HAP-1 (cell line): ENCODE data around the gene DNAH9.
A peak's percentile ranks its signal among the peaks of the same experiment; 100 is the strongest.

ENCODE experiments used
- DNase-seq, 2 experiments: peaks; one replicate each; pipeline ENCODE4 v3.0.0-alpha.2; 2016 to 2020; ENCODE audit warnings: low spot score in 2 of 2
- H3K27me3 ChIP-seq: fragments of 250-450 bp; sonication (Bioruptor Pico); 2 replicates; pipeline ENCODE4 v1.5.1; 2020; ENCODE audit warnings: low read depth, mild to moderate bottlenecking, moderate library complexity
- H3K36me3 ChIP-seq: fragments of 250-450 bp; sonication (Bioruptor Pico); replicated peaks from 2 replicates; pipeline ENCODE4 v1.5.1; 2020; ENCODE audit warnings: mild to moderate bottlenecking
- H3K4me1 ChIP-seq: fragments of 250-450 bp; sonication (Bioruptor Pico); 2 replicates; pipeline ENCODE4 v1.5.1; 2020; ENCODE audit warnings: mild to moderate bottlenecking
- H3K4me3 ChIP-seq: fragments of 250-450 bp; sonication (Bioruptor Pico); 2 replicates; pipeline ENCODE4 v1.5.1; 2020; ENCODE audit warnings: mild to moderate bottlenecking, moderate library complexity
- H3K9me3 ChIP-seq: fragments of 250-450 bp; sonication (Bioruptor Pico); 2 replicates; pipeline ENCODE4 v1.5.1; 2020; ENCODE audit warnings: mild to moderate bottlenecking, moderate library complexity
- in situ Hi-C: fragments of 300-500 bp; cut with MboI; formaldehyde crosslinking; loops from 3 replicates; pipeline ENCODE4 v1.14.3; 2020; ENCODE audit warnings: low sequenced_read_pairs, inconsistent platforms, mixed read lengths

The DNAH9 gene, protein sequence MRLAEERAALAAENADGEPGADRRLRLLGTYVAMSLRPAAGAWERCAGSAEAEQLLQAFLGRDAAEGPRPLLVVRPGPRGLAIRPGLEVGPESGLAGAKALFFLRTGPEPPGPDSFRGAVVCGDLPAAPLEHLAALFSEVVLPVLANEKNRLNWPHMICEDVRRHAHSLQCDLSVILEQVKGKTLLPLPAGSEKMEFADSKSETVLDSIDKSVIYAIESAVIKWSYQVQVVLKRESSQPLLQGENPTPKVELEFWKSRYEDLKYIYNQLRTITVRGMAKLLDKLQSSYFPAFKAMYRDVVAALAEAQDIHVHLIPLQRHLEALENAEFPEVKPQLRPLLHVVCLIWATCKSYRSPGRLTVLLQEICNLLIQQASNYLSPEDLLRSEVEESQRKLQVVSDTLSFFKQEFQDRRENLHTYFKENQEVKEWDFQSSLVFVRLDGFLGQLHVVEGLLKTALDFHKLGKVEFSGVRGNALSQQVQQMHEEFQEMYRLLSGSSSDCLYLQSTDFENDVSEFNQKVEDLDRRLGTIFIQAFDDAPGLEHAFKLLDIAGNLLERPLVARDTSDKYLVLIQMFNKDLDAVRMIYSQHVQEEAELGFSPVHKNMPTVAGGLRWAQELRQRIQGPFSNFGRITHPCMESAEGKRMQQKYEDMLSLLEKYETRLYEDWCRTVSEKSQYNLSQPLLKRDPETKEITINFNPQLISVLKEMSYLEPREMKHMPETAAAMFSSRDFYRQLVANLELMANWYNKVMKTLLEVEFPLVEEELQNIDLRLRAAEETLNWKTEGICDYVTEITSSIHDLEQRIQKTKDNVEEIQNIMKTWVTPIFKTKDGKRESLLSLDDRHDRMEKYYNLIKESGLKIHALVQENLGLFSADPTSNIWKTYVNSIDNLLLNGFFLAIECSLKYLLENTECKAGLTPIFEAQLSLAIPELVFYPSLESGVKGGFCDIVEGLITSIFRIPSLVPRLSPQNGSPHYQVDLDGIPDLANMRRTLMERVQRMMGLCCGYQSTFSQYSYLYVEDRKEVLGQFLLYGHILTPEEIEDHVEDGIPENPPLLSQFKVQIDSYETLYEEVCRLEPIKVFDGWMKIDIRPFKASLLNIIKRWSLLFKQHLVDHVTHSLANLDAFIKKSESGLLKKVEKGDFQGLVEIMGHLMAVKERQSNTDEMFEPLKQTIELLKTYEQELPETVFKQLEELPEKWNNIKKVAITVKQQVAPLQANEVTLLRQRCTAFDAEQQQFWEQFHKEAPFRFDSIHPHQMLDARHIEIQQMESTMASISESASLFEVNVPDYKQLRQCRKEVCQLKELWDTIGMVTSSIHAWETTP (N-terminal part only)

DNA sequence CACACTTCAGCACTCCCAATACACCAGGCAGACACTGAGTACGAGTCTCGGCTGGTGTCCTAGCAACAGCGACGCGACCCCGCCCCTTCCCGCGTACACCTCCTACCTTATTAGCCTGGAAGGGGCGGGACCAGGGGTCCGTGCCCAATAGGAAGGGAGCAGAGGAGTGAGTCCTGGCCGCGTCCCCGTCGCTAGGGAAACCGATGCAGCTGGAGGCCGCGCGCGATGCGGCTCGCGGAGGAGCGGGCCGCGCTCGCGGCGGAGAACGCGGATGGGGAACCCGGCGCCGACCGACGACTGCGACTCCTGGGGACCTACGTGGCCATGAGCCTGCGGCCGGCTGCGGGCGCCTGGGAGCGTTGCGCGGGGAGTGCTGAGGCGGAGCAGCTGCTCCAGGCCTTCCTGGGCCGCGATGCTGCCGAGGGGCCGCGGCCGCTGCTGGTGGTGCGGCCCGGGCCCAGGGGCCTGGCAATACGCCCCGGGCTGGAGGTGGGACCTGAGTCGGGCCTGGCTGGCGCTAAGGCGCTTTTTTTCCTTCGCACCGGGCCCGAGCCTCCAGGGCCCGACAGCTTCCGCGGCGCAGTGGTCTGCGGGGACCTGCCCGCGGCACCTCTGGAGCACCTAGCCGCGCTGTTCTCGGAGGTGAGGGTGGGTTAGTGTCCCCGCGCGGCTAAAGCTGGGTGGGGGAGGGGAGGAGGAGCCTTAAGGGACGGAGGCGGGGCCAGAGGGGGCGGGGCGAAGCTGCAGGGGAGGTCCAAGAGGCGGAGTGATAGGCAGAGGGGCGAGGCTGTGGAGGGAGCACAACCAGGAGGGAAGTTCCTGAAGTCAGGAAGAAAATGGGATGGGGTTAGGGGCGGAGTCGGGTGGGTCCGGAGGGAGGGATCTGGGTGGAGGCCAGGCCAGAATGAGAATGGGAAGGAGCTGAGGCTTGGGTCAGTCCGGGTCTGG lies at the start of gene DNAH9:
Gene DNAH9 (plus strand): TSS at position 197 of the 948 bp plus-strand sequence. CDS start 29 bp downstream, at position 226.
- Histone ChIP-seq H3K4me3 (no peak within 1 kb of the TSS; the same call in 1 of the 2 replicates), H3K27me3 (no peaks in the 10 kb centered on the region), H3K36me3 (no peaks in the 10 kb centered on the region), H3K9me3 (no peaks in the 10 kb centered on the region), H3K4me1 (no peaks in the 10 kb centered on the region)
- in situ Hi-C loops: no loop called here
- DNase-seq: peak; percentile 39 to 81

- Histone ChIP-seq H3K36me3 (no peaks in the 10 kb centered on the region), H3K27me3 (no peaks in the 10 kb centered on the region), H3K4me3 (no peak overlapping the region), H3K4me1 (no peaks in the 10 kb centered on the region), H3K9me3 (peaks cover 2% of the 10 kb centered on the region; the same call in 1 of the 2 replicates)
- DNase-seq: no peak
- in situ Hi-C loops: no loop called here
Measured at GRCh38 chr17:11550431-11550830, 47.8 kb upstream of the DNAH9 start.

DNA sequence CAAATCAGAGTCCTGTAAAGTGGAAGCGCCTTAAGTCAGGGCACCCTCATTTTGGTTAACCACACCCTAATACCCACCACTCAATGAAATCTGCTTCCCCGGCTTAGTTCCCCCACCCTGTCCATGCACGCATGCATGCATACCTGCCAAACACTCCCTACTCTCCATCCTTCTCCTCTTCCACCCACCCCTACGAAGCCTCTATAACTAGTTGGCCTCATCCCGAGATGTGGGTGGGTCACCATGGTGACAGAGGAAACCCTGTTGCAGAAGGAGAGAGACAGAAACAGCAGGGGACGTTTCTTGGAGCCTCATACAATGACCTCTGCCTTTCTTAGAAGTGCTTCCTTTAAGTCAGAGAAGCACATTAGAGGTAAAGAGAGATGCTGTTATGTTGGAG lies 46.8 kb upstream of the DNAH9 start:
- Histone ChIP-seq H3K4me3 (no peak overlapping the region), H3K27me3 (no peaks in the 10 kb centered on the region), H3K4me1 (no peaks in the 10 kb centered on the region), H3K9me3 (peaks cover 2% of the 10 kb centered on the region; the same call in 1 of the 2 replicates), H3K36me3 (no peaks in the 10 kb centered on the region)
- in situ Hi-C loops: no loop called here
- DNase-seq: no peak

DNA sequence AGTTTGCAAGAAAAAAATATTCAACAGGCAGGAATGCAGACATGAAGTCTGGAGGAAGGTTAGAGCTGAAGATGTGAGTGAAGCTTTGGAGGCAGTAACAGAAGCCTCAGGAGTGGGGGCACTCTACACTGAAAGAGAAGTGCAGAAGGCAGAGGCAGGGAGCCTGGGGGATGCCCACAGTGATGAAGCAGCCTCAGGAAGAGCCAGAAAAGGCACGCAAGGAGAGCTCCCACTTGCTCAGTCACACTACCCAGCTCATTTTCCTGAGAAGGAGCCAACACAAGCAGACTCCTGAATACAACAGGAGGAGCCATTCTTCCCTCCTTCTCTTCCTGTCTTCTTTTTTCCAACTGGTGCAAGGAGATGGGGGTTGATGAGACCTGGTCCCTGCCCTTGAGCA lies 45.1 kb upstream of the DNAH9 start:
- no peak for DNase-seq
- Histone ChIP-seq H3K4me1 (no peaks in the 10 kb centered on the region), H3K27me3 (no peaks in the 10 kb centered on the region), H3K9me3 (peaks cover 2% of the 10 kb centered on the region; the same call in 1 of the 2 replicates), H3K4me3 (no peak overlapping the region), H3K36me3 (no peaks in the 10 kb centered on the region)
- in situ Hi-C loops: no loop called here

DNA sequence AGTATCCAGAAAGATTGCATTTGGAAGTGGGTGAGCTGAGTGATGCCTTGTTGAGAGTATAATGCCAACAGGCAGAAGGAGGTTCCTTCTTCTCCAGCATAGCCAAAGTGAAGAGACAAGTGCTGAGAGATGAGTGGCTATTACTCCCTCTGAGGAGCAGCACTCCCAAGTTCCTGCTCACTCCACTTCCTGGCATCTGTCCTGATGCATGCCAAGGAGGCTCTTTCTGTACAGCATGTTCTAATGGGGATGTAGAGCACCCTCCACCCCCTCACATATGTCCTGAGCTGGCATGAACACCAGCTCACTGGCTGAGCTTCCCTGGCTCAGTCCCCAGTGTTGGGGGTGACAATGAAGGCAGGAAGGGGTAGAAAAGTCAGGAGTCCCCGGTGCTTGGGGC lies 44.2 kb upstream of the DNAH9 start:
- in situ Hi-C loops: no loop called here
- H3K36me3 ChIP-seq: no peaks in the 10 kb centered on the region
- no peak for DNase-seq
- no peaks in the 10 kb centered on the region for H3K27me3 ChIP-seq
- H3K4me1 ChIP-seq: no peaks in the 10 kb centered on the region
- H3K9me3 ChIP-seq: peaks cover 2% of the 10 kb centered on the region; the same call in 1 of the 2 replicates
- no peak overlapping the region for H3K4me3 ChIP-seq

DNA sequence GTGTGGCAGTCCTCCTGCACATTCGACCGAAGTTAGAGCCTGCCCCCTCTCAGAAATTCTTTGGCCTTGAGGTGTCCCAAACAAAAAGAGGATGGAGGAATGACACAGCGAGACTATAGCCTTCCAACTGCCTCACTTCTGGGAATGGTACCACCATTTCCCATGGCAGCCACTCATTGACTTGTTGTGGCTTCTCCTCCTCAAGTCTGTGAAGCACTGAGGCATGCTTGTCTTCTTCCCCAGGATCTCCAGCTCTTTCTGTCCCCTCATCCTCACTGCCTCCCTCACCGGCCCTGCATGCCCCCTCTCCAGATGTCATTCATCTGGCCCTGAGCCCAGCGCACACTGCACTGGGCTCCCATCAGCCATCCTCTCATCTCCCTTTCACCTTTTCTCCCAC lies 43.7 kb upstream of the DNAH9 start:
- H3K4me3 ChIP-seq: no peak overlapping the region

GRCh38 chr17:11555530-11555929 lies 42.7 kb upstream of the DNAH9 start:
- Histone ChIP-seq H3K36me3 (no peaks in the 10 kb centered on the region), H3K4me3 (no peak overlapping the region), H3K9me3 (peaks cover 2% of the 10 kb centered on the region; the same call in 1 of the 2 replicates), H3K4me1 (no peaks in the 10 kb centered on the region), H3K27me3 (no peaks in the 10 kb centered on the region)
- DNase-seq: no peak
- in situ Hi-C loops: no loop called here

More for the DNA sequence above, 43.7 kb upstream of the DNAH9 start:
- in situ Hi-C loops: no loop called here
- no peak for DNase-seq
- H3K9me3 ChIP-seq: peaks cover 2% of the 10 kb centered on the region; the same call in 1 of the 2 replicates
- no peaks in the 10 kb centered on the region for H3K27me3 ChIP-seq
- H3K4me1 ChIP-seq: no peaks in the 10 kb centered on the region
- no peaks in the 10 kb centered on the region for H3K36me3 ChIP-seq

- no peaks in the 10 kb centered on the region for H3K9me3 ChIP-seq
- in situ Hi-C loops: no loop called here
- no peaks in the 10 kb centered on the region for H3K27me3 ChIP-seq
- no peaks in the 10 kb centered on the region for H3K4me1 ChIP-seq
- no peaks in the 10 kb centered on the region for H3K36me3 ChIP-seq
- DNase-seq: no peak
- H3K4me3 ChIP-seq: no peak overlapping the region
Measured at GRCh38 chr17:11557727-11558452, 40.4 kb upstream of the DNAH9 start.

- Histone ChIP-seq H3K36me3 (no peaks in the 10 kb centered on the region), H3K4me1 (no peaks in the 10 kb centered on the region), H3K9me3 (no peaks in the 10 kb centered on the region), H3K4me3 (no peak overlapping the region), H3K27me3 (no peaks in the 10 kb centered on the region)
- no peak for DNase-seq
- in situ Hi-C loops: no loop called here
Measured at GRCh38 chr17:11558681-11559234, 39.5 kb upstream of the DNAH9 start.

DNA sequence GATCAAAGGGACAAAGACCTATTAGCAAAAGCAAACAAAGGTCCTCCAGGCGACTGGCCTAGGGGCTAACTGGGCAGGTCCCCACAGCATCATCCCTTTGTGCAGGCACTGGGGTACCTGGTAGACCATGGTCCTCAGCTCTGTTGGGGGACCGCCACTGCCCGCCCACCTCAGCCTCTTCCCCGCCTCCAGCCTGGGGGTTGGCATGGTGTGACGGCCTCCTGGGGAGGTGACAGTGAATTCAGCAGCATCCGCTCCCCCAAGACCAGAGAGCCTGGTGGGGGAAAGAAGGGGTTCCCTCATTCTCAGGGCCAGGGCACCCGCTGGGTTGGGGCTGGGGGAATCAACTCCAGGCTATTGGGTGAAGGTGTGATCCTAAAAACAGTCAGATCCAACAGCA lies 38.7 kb upstream of the DNAH9 start:
- in situ Hi-C loops: no loop called here
- DNase-seq: no peak
- H3K4me3 ChIP-seq: no peak overlapping the region
- H3K9me3 ChIP-seq: no peaks in the 10 kb centered on the region
- no peaks in the 10 kb centered on the region for H3K4me1 ChIP-seq
- H3K27me3 ChIP-seq: no peaks in the 10 kb centered on the region
- no peaks in the 10 kb centered on the region for H3K36me3 ChIP-seq

- no peak for DNase-seq
- Histone ChIP-seq H3K4me3 (no peak overlapping the region), H3K27me3 (no peaks in the 10 kb centered on the region), H3K36me3 (no peaks in the 10 kb centered on the region), H3K4me1 (no peaks in the 10 kb centered on the region), H3K9me3 (no peaks in the 10 kb centered on the region)
- in situ Hi-C loops: no loop called here
Measured at GRCh38 chr17:11561281-11561680, 37.0 kb upstream of the DNAH9 start.

GRCh38 chr17:11561702-11562101 lies 36.6 kb upstream of the DNAH9 start:
- DNase-seq: no peak
- in situ Hi-C loops: no loop called here
- no peaks in the 10 kb centered on the region for H3K4me1 ChIP-seq

More at GRCh38 chr17:11561702-11562101, 36.6 kb upstream of the DNAH9 start:
- H3K4me3 ChIP-seq: no peak overlapping the region
- H3K36me3 ChIP-seq: no peaks in the 10 kb centered on the region
- H3K9me3 ChIP-seq: no peaks in the 10 kb centered on the region
- H3K27me3 ChIP-seq: no peaks in the 10 kb centered on the region
